ENCODE results near the gene NUAK1.

The NUAK1 gene

DNA sequence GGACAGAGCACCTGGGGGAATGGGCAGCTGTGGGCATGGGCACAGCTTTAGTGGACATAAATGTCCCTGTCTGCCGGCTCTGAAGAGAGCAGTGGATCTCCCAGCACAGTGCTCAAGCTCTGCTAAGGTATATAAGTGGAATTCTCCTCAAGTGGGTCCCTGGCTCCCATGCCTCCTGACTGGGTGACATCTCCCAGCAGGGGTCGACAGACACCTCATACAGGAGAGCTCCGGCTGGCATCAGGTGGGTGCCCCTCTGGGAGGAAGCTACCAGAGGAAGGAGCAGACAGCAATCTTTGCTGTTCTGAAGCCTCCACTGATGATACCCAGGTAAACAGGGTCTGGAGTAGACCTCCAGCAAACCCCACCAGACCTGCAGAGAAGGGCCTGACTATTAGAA is 25.0 kb upstream of the NUAK1 start:
- no peak for TF ChIP-seq CTCF (IDR thresholded peaks at IDR 0.05; ENCODE audit: insufficient read depth, missing control alignments)
- no peak for FAIRE-seq
- no peak for DNase-seq (ENCODE audit: insufficient read length, low spot score)

GRCh38 chr12:106161491-106161890 is 22.7 kb upstream of the NUAK1 start:
- DNase-seq (ENCODE audit: insufficient read length, low spot score) (no peak), FAIRE-seq (no peak)
- TF ChIP-seq CTCF (IDR thresholded peaks at IDR 0.05; ENCODE audit: insufficient read depth, missing control alignments) = no peak

DNA sequence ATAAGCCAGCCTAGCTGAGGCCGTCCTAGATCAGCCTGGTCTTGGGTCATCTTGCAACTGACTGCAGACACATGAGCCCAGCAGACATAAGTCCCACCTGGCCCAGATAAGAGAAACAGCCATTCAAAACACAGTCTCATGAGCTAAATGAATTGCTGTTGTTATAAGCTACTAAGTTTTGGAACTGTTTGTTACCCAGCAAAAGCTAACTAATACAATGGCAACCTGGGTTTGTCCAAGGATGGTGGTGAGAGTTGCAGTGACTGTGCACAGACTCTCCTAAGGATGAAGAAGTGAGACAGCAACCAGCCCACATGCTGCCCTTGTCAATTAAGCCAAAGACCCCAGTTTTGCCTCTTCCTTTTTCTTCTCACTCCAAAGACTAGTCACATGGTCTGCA is 22.2 kb upstream of the NUAK1 start:
- TF ChIP-seq CTCF (IDR thresholded peaks at IDR 0.05; ENCODE audit: insufficient read depth, missing control alignments) = no peak
- no peak for FAIRE-seq
- no peak for DNase-seq (ENCODE audit: insufficient read length, low spot score)

GRCh38 chr12:106157802-106158201 is 19.0 kb upstream of the NUAK1 start:
- no peak for DNase-seq (ENCODE audit: insufficient read length, low spot score)
- no peak for FAIRE-seq

DNA sequence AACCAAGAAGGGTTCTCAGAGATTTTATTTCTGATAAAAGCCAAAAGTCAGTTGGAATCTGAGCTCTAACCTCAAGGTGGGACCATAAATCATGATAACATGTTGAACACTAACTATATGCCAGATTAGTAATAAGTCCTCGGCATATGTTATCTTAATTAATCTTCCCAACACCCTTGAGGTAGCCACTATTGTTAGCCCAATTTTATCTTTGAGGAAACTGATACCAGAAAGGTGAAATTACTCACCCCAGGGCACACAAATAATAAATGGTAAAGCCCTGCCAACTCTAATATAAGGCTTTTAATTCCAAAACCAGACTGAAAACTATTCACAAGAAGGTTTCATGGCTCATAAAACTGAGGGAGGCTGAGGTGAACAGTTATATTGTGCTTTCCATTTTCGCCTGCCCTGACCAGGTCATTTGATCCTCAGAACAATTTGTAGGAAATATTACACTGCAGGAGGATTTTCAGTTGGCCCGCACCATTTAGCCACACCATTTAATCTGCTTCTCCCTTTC is 16.1 kb upstream of the NUAK1 start:
- no peak for DNase-seq (ENCODE audit: insufficient read length, low spot score)

More at GRCh38 chr12:106157802-106158201, 19.0 kb upstream of the NUAK1 start:
- no peak for TF ChIP-seq CTCF (IDR thresholded peaks at IDR 0.05; ENCODE audit: insufficient read depth, missing control alignments)

DNA sequence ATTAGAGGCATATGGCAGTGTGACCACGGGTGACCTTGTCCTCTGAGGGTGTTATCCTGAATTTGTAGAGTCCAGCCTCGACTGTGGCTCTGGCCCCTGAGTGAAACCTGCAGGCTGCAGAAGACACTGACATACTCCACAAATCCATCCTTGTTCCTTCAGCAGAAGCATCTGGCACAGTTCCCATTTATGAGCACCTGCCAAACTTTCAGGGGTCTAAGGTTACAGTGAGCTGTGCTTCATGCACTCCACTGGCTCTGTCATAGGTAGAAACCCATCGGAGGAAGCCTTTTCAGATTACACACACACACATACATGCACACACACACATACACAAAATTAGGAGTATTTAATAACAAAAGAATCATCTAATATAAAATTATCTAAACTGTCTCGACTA is 13.6 kb upstream of the NUAK1 start:
- FAIRE-seq = no peak
- no peak for DNase-seq (ENCODE audit: insufficient read length, low spot score)
- no peak for TF ChIP-seq CTCF (IDR thresholded peaks at IDR 0.05; ENCODE audit: insufficient read depth, missing control alignments)

More for the DNA sequence above, 16.1 kb upstream of the NUAK1 start:
- no peak for FAIRE-seq
- TF ChIP-seq CTCF (IDR thresholded peaks at IDR 0.05; ENCODE audit: insufficient read depth, missing control alignments) = no peak

- no peak for FAIRE-seq
- no peak for TF ChIP-seq CTCF (IDR thresholded peaks at IDR 0.05; ENCODE audit: insufficient read depth, missing control alignments)
- no peak for DNase-seq (ENCODE audit: insufficient read length, low spot score)
Measured at GRCh38 chr12:106150555-106150954, 11.8 kb upstream of the NUAK1 start.
